ENCODE data around the gene NAPB.
"Not testable (repeated sequence)": the region's sequence is repeated elsewhere in the genome, so short reads cannot be mapped to it uniquely, and the experiment has no call there.

The NAPB gene

DNA sequence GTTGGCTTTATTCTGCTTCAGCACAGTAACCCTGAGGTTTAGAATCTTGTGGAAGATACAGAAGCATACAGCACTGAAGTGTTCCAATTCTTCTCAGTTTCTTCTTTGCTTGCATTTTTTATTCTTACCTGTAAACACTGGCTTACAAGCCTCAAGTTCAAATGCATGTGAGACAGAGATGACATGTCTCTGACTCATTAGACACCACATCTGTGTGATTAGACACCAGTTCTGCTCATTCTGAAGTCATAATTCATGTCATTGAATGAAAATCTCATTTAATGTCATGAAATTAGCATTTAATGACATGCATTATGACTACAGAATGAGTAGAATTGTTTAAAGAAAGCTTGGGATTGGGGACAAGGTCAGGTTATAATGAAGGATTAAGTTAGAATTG is 53.5 kb downstream of the NAPB start:
- DNase-seq (ENCODE audit: low read depth), result no peak

DNA sequence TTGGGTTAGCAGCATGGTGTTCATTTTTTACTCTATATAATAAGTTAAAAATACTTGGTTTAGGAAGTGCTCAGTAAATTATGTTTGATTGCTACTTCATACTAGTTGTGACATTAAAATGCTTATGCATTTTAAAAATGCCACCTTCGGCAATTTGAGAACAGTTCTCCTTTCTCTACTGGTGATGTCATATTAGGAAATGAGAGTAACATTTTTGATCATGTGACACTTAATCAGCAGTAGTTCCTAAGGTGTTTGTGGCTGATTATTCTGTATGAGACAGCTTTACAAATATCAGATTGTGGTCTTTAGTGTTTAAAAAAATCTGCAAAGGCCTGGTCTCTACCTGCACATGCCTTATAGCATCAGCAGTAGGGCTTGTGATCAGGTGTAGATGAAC is 54.9 kb downstream of the NAPB start:
- DNase-seq (ENCODE audit: low read depth), result no peak

DNA sequence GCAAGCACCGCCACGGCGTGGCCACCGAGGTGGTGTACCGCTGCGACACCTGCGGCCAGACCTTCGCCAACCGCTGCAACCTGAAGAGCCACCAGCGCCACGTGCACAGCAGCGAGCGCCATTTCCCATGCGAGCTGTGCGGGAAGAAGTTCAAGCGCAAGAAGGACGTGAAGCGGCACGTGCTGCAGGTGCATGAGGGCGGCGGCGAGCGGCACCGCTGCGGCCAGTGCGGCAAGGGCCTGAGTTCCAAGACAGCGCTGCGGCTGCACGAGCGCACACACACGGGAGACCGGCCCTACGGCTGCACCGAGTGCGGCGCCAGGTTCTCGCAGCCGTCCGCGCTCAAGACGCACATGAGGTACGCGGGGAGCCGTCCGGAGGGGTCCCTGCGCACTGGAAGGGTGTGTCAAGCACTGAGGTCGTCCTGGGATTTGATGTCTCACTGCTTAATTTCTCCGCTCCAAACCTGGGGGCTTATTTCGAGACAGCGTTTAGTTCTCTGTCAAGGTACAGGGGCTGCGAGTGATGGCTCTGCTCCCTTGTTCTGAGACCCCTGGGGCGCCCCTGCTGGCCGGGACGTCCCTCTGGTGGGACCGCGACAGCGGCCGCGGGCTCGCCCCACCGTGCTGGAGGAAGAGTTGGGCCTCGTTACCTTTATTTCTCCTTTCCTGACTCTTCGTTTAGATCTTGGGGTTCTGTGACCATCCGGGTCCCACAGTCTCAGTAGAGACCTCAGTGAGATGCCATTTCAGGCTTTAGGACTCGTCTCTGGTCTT is 55.7 kb downstream of the NAPB start:
- no peak for DNase-seq (ENCODE audit: low read depth)

DNA sequence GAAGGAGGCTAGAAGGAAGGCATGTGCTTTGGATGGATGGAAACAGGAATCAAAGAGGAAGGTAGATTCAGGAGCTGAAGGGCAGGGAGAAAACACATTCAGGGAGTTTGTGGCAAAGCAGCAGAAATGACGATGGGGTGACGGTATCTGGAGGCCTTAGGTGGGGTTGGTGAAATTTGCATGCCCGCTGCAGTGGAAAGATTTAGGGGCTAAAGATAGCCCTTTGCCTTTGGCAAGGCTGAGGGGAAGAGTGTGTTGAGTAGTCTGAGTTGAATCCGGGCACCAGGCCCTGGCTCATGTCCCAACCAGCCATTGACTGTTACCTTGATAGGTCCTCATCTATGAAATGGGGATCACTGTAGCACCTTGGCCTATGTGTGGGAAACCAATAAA is 58.0 kb downstream of the NAPB start:
- DNase-seq (ENCODE audit: low read depth), result no peak

DNA sequence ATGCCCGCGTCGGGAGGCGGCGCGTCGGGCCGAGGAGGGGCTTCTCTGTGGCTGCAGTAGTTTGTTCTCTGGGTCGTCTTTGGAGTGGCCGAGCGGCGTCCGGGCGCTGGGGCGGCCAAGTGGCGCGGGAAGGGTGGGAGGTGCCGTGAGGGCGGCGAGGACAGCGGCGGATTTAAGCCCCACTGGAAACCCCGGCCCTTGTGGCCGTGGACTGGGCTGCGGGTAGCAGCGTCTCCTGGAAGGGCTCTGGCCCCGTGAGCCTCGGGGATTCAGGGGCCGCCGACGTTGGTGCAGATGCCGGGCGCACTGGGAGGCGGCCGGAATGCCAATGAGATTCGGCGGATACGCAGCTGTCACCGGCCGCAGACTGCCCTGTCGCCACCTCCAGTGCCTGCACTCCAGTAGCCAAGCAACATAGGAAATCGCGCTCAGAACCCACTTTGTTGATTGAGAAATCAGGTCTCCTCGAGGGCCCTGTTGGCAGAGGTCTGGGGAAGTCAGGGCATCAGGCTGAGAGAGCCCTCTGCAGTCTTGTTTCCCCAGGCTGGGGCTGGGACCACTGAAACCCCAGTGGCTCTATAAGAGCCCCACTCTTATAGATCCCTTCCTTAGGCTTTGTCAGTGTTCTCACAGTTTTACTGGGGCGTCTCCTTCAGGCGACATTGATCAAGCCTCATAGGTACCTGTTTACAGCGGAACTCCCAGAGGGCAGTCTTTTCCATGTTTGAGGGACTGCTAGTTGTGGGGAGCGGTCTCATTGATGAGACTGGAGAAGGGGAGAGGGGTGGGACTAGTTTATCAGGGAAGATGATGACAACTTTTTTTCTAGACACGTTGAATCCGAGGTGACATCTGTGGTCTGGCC is 58.7 kb downstream of the NAPB start:
- no peak for DNase-seq (ENCODE audit: low read depth)

DNA sequence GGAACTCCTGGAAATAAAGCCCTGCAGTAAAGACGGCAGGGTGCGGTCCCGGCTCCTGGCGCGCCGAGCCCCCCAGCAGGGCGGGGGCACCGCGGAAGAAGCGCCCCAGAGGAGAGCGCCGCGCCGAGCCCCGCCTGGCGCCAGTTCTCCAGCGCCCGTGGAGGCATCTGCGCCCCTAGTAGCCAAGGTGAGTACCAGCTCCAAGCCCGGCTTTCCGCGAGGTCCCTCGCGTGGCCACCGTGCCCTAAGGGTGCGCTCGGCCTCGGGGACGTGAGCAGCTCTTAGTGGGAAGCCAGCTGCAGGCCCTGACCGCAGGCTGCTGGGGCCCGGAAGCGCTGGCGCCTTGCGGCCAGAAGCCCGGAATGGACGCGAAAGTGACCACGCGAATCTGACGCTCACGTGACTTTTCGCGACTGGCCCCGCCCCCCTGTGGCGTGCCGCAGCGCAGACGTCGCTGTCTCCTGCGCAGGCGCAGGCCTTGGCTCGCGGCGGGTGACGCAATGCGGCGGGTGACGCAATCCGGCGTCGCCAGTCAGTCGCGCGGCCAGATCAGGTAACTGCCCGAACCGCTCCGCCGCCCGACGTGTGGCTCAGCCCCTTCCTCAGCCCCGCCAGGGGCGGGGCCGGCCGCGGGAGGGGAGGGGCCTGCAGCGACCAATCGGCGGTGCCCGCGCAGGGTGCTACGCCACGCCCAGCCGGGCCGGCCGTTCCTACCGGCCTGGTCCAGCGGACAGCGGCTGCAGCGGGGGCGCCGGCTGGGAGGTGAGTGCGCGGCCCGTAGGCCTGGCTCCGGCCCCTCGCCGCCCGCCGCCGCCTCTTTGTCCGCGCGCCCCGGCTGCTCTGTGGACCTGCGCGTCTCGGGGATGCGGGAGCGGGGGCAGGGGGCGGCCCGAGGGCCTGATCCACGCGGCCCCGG is 59.6 kb downstream of the NAPB start, which contains the start of gene GZF1:
TSS of gene GZF1 (plus strand) at position 707 of the 916 bp plus-strand sequence. CDS start 2,202 bp downstream, outside the sequence.
- DNase-seq (ENCODE audit: low read depth), result peak; percentile 97

DNA sequence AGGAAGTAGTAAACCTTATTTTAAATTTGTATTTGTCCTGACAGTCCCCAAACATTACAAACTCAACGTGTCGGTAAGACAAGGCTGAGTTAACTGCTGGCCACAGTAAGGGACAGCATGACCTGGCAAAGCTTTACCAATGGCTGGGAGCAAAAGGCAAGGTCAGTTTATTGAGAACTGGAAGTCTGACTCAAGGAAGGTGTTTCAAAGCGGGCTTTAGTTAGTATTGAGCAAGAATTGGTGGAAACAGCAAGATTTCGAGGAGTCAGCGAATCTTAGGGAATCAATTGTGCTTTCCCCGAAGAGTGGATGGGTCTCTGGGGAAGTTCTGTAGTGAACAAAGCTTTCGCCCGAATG is 60.2 kb downstream of the NAPB start:
- no peak for DNase-seq (ENCODE audit: low read depth)

DNA sequence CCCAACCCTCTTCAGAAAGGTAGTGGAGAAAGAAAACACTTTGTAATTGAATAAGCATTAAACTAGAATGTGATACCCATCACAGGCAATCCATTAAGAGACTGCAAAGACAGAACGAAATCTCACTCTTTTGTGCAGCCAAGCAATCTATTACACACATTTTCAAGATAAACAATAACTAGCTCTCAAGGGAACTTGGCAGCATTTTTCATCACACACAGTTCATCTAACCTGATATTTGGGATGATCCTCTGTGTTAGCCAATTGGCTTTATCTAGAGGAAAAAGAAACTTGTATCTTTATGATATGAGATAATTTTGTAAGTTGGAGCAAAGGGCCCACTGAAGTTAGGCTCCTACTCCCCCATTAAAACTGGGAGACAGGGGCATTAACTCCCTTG is 60.8 kb downstream of the NAPB start:
- no peak for DNase-seq (ENCODE audit: low read depth)

DNA sequence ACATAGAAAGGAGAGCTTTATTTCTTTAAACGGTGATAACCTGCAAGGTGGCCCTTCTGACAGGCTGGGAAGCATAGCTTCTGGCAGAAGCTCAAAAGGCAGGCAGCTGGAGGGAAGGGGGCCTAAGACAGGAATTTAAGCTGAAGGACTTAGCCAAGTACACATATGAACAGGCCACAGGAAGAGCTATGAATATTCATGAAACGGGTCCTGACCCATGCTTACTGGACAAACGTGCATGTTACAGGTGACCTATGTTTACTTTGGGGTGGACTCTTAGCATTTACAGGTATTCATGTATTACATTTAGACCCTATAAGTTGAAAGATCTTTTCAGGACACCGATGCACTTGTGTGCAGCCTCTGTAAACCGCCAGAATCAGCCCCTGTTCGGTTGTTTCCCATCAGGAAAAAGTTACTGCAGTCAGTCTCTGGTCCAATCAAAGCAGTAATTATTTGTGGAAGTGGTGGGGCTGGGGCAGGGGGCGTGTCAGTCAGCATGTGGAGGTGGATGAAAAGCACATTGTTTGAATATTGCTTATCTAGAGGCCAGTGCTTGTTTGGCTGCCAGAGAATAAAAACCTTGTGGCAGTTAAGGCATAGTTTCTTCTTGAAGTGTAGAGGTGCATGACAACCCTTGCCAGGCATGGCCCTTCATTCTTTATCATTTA is 62.2 kb downstream of the NAPB start:
- DNase-seq (ENCODE audit: low read depth), result no peak

DNA sequence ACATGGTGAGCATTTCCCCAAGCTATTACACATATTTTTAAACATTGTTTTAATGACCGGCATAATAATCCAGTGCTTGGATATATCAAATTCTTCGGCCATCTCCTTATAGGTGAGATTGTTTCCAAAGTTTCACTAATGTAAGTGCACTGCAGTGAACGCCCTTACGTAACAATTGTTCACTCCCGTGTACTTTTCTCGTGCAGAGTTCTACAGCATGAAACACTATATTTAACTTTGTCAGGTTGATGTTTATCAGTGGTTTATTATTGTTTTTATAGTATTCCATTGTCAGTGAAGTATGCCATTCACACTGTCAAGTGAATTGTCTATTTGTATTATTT is 62.8 kb downstream of the NAPB start:
- no peak for DNase-seq (ENCODE audit: low read depth)

DNA sequence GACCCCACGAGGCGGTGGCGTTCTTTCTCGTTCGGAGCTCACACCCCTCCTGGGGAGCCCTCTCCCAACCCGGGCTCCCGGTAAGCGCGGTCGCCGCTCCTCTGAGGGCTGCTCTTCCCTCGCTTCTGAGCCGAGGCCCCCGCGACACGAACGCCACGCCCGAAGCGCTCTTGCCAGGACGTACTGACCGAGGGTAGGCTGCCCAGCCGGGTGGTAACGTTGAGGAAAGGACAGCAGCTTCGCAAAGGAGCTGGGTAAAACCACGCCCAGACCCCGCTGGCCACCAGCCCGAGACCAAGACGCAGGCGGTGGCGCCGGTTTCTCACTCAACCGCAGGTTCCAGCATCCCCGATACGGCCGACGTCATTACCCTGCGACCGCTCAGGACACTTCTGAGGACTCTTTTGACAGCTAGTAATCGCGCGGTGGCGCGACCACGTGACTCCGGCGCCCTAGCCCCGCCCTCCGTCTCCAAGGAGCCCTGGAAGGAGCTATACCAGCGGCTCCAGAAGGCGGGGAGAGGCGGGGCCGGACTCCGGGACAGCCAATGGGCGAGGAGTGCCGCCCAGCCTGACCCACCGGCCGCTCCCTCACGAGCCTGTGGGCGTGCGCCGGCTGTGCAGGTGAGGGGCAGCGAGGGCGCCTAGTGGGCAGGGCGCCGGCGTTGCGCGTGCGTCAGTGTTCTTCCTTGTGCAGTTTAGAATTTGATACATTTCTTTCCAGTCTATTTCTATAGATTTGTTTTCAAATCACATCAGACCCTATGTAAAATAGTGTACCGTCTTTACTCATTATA is 63.3 kb downstream of the NAPB start:
- DNase-seq (ENCODE audit: low read depth), result peak; percentile 99

DNA sequence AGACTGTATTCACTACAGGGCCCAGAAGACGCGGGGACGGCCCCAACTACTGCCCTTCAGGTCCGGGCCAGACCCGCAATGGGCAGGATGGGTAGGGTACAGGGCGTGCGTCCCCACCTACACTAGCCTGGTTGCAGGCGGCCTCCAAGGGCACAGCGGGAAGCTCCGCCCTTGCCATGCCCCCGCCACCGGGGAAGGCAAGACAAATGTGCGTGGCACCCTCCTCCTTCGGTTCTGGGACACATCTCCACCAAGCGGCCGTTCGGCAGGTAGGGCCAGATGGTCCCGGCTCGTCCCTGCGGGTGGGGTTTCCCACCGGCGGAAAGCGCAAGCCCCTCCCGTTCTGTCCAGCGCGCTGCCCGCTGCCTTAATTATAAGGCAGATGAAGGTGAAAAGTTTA is 65.1 kb downstream of the NAPB start:
- DNase-seq (ENCODE audit: low read depth), result no peak

DNA sequence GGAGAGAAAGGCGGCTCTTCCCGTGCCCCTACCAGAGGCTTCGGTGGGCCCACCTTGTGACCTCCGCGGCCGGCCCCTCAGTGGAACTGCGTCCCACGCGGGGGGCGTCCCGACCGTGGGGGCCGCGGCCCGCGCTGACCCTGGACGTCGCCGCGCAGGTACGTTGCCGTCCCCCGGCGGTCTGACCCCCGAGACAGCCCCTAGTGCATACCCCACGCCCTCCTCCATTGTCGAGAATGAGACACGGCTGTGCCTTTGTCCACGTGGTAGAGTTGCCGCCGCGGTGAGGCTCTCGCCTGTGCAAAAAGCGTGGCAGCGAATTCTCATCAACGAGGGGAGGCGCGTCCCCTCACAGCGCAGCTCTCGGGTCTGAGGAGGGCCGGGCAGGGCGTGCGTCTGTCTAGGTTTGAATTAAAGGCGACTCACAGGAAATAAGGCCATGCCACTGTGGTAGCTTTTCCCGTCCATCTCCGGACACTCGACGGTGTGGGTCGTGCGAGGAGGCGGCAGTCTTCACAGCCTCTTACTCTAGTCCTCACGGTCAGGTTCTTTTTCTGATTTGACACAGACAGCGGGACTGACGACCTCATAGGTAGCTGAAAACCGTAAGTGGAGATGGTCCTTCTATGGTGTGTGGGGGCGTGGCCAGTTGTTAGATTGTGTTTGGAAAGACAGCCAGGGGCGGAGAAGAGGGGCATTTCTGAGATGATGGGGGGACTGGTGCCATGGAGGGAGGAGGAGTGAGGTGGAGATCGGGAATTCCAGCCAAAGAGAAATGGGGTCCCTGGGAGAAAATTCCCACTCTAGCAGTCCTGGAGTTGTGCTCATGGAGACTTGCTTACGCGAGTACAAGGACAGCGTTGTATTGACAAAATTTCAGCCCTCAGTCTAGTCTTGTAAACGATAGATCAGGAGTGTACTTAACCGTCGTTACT is 70.1 kb downstream of the NAPB start:
- DNase-seq (ENCODE audit: low read depth), result no peak

DNA sequence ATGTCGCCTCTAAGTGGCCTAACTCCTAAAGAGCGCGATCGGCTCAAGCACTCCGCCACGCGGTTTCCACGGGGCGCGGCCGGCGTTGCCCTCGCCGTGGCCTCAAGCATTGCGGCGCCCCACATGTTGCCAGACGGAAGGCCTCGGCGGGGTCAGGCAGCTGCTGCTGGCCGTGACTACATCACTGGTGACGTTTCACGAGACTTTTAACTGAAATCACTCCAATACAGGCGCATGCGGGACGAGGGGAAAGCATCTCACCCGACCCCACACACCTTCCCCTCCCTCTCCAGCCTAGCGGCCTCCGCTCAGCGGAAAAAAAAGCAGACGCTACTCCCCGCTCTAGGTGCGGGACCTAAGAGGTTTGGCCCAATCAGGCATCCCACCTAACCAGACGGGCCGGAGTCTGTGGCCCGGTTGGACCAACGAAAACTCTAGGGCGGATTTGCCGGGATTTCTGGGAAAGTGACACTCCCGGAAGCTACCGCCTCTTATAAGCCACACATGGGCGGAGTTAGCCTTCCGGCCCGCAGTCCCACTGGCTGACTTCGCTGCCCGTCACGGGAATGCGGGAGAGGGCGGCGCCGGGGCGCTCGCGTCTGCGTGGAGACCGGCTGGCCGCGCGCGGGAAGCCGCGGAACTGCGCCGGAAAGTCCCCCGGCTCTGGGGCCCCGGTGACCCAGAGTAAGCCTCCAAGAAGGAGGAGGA is 70.9 kb downstream of the NAPB start, which contains the start of gene NXT1:
TSS of gene NXT1 (plus strand) at position 596 of the 708 bp plus-strand sequence. CDS start 3,251 bp downstream, outside the sequence.
- peak; percentile 99 for DNase-seq (ENCODE audit: low read depth)

DNA sequence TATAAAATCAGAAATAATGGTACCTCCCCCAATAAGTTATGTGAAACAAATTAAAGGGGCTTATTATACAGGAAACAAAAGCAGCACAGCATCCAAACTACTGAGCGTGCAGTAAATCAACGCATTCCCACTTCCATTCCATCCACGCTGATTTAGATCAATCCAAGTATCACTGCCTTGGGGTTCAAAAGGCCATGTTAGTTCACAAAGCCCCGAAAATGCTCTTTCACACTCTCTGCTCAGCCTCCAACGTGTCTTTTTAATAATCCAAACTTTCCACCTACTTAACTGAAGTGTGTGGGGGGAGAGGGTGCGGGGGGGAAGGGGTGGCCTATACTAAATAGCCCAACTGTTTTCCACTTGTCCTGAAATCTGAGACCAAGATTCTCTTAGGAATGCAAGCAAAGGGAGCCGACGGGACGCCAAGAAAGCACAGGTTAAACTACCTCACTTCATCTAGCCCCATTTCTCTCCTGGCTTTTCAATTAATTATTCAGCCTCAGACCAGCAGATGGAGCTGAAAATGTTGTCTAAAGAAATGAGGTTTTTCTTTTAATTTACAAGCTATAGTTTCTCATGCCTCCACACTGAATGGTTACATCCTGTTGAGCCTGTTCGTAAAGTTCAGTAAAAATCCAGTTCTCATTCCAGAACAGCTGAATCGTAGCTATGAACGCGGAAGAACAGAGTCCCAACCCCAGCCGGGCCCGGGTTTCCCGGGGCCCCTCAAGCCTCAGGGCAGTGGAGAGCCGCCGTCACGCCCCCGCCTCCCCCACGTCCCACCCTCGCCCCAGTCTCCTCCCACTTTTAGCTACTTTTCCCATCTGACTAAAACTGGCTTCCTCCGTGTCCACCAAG is 71.7 kb downstream of the NAPB start:
- no peak for DNase-seq (ENCODE audit: low read depth)

DNA sequence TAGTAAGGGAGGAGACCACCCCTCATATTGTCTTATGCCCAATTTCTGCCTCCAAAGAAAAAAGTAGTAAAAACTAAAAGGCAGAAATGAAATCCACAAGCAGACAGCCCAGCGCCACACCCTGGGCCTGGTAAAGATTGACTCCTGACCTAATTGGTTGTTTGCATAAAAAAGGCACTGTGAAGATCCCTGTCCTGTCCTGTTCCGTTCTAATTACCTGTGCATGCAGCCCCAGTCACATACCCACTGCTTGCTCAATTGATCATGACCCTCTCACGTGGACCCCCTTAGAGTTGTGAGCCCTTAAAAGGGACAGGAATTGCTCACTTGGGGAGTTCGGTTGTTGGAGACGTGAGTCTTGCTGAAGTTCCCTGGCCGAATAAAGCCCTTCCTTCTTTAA is 72.8 kb downstream of the NAPB start:
- not testable (repeated sequence) for DNase-seq (ENCODE audit: low read depth)

DNA sequence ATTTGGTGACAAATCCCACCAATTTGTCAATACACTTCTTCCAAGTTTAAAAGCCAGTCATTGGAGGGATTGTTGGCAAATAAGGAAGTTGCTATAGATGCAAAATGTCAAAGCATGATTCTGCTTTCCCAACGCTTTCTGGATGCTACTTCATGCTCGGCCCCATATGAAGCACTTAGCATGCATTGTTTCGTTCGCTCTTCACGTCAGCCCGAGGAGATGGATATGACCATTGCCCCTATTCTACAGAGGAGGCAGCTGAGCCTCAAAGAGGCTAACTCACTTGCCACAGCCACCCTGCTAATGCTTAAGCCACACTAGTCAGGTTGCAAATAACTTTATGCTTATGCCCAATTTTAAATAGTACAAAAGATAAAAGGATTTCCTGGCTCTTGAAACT is 73.5 kb downstream of the NAPB start:
- DNase-seq (ENCODE audit: low read depth), result no peak

DNA sequence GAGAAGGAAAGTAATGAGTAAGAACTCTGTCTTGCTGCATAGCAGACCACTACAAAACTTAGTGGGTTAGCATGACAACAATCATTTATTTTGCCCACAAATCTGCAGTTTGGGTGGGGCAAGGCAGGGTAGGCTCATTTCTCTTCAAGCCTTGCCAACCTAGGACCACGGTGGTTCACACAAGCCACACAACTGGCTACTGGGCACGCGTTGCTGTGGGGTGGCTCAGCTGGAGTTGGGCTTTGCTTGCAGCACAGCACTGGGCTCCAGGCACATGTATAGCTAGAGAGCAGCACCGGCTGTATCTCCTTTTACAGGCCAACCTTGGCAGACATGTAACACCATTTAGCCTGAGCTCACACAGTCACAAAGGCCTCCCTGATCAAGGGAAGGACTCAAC is 75.3 kb downstream of the NAPB start:
- DNase-seq (ENCODE audit: low read depth), result no peak

All from GM04504 (cell line).